Measurements from ENCODE around the gene PRSS53.
A peak's percentile ranks its signal among the peaks of the same experiment; 100 is the strongest.

Gene PRSS53

DNA sequence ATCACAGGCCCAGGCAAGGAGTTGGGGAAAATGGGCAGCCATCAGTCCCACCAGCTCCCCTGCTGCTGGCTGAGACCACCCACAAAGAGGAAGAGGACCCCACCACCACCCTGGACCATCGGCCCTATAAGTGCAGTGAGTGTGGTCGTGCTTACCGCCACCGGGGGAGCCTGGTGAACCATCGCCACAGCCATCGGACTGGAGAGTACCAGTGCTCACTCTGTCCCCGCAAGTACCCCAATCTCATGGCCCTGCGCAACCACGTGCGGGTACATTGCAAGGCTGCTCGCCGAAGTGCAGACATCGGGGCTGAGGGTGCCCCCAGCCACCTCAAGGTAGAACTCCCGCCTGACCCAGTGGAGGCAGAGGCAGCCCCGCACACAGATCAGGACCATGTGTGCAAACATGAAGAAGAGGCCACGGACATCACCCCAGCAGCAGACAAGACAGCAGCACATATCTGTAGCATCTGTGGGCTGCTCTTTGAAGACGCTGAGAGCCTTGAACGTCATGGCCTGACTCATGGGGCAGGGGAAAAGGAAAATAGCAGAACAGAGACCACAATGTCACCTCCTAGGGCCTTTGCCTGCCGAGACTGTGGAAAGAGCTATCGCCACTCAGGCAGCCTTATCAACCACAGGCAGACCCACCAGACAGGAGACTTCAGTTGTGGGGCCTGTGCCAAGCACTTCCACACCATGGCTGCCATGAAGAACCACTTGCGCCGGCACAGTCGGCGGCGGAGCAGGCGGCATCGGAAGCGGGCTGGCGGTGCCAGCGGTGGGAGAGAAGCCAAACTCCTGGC lies 10.9 kb downstream of the PRSS53 start:
- no peak for DNase-seq

DNA sequence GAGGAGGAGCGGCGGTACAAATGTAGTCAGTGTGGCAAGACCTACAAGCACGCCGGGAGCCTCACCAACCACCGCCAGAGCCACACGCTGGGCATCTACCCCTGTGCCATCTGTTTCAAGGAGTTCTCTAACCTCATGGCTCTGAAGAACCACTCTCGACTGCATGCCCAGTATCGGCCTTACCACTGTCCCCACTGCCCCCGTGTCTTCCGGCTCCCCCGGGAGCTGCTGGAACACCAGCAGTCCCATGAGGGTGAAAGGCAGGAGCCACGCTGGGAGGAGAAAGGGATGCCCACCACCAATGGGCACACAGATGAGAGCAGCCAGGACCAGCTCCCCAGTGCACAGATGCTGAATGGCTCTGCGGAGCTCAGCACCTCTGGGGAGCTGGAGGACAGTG lies 11.7 kb downstream of the PRSS53 start:
- DNase-seq: no peak

- no peak for DNase-seq
These were observed 12.4 kb downstream of the PRSS53 start for GRCh38 chr16:31076319-31076718.

GRCh38 chr16:31074814-31075183 lies 13.9 kb downstream of the PRSS53 start:
- DNase-seq: no peak

- peak; percentile 93 to 95 for DNase-seq
These were observed 14.6 kb downstream of the PRSS53 start, which contains the start of the genes ZNF646 and ZNF668 for GRCh38 chr16:31073970-31074813. Gene ZNF646, plus strand, starts transcription at chr16:31074422. Its CDS starts 1,903 bp downstream, at chr16:31076325. Gene ZNF668, minus strand, starts transcription at chr16:31074240. Its CDS starts 9,781 bp downstream, at chr16:31064459.

- DNase-seq: peak; percentile 42 to 58
These were observed 15.4 kb downstream of the PRSS53 start for GRCh38 chr16:31073142-31073969.

DNA sequence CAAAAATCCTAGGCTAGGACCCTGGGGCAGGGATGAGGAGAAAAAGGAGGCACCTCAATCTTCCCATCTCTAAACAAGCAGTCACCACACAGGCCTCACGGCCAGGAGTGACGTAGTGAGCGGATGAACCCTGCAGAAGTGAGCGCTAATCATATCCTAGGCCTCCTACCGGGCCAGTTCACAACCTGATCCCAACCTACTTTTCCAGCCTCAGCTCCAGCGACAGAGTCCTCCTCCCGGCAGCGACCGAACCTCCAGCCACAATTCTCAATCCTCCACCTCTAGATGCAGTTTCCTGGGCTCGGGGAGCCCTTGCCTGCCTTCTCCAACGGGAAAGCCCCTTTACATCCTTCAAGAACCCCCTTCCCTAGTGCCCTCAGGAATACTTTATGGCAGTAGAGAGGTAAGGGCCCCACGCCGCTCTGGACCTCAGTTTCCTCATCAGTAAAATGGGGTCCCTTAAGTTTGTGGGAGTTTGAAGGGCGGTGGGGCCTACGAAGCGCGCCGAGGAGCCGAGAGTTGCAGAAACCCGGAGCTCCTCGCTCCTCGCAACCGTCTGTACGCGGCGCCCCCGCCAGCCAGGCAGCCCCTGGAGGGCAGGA lies 16.1 kb downstream of the PRSS53 start:
- DNase-seq: peak; percentile 13 to 29

GRCh38 chr16:31071861-31072260 lies 16.9 kb downstream of the PRSS53 start:
- DNase-seq: no peak

DNA sequence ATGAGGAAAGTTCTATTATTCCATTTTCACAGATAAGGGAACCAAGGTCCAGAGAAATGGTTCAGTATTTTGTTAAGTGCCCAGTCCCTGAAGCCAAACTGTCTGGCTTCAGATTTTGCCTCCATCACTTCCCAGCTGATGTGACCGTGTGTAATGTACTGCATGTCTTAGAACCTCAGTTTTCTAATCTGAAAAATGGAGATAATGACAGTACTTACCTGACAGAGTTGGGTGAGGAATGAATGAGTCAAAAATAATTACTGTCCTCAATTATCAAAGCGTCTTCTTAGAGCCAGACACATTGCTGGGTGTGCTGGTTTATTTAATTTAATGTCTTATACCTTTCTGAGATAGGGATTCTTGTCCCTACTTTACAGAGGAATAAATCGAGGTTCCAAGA lies 21.4 kb downstream of the PRSS53 start:
- no peak for DNase-seq

DNA sequence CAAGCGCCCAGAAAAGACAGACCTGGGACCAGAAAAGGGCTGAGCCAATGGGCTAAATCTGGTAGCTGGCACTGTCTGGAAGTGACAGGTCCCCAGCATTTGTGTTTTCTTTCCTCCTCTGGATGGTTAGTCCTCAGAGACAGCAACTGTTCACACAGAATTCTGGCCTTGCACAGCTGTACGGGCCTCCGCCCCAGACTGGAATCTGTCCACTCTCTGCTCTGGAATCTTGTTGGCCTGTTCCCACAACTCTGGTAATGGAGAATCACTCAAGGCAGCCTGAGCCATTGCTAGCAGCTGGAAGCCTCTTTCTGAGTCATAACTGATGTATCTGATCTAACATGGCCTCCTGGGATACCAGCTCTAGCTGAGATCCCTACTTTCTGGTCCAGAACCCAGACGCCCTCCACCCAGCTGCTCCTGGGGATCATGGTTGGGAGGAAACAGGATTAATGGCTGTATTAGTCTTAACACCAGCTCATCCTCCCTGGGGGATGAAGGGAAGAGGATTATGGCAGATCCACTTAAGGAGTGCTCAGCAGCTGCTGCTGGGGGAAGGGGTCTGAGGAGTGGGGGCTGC lies 23.8 kb downstream of the PRSS53 start:
- no peak for DNase-seq

DNA sequence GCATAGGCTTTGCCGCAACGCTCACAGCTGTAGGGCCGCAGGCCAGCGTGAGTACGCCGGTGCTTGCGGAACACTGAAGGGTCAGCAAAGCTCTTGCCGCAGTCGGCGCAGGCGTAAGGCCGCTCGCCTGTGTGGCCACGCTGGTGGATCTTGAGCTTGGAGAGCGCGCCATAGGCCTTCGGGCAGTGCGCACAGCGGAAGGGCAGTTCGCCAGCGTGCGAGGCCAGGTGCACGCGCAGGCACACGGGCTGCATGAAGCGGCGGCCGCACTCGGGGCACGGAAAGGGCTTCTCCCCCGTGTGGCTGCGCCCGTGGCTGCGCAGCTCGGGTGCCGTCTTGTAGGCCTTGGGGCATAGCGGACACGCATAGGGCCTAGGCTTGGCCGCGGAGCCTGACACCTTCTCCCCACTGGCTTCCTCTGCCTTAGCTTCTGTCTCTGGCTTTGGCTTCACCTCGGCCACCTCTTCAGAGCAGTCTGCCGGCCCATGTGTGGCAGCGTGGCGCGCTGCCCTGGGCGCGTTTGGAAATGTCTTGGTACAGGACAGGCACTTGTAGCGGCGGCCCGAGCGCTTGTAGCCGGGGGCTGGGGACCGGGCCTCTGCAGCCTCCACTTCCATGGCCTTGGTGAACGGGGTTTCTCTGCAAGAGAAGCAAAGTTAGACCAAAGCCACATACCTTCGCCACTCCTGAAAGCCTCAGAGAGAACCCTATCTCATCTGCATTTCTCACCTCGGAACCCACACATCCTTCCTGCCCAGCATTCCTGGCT lies 24.7 kb downstream of the PRSS53 start:
- DNase-seq: peak in 1 of 2 experiments; percentile 3

DNA sequence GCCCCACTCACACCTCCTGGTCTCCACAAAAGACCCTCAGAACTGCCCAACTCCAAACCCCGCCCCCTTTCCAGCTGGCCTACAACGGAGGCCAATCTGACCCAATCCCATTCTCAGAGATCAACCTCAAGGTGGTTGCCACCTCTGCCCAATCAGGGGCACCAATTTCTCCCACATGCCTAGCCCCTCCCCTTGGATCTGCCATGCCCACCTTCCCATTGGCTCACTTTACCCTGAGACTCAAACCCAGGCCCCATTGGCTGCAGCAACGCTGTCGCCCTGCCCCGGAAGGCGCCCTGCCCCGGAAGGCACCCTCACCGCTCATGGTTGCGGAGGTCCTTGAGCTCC lies 25.3 kb downstream of the PRSS53 start:
- DNase-seq: no peak

- no peak for DNase-seq
These were observed 26.8 kb downstream of the PRSS53 start for GRCh38 chr16:31061813-31062440.

GRCh38 chr16:31061126-31061812 lies 27.5 kb downstream of the PRSS53 start:
- no peak for DNase-seq

DNA sequence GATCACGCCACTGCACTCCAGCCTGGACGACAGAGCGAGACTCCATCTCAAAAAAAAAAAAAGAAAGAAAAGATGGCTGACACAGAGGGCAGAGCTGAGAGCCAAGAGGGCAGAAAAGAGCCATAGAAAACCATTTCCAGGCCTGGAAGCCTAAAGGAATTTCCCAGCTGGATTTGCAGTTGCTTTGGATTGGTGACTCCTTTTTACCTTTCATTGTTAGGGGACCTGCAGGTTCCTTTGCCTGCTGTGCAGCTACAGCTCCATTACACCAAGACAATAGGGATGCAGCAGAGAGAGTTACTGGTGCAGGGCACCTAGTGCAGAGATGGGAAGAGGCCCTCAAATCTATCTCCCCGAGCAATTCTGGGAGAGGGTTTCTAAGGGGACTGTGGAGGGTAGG lies 33.1 kb downstream of the PRSS53 start:
- DNase-seq: no peak

DNA sequence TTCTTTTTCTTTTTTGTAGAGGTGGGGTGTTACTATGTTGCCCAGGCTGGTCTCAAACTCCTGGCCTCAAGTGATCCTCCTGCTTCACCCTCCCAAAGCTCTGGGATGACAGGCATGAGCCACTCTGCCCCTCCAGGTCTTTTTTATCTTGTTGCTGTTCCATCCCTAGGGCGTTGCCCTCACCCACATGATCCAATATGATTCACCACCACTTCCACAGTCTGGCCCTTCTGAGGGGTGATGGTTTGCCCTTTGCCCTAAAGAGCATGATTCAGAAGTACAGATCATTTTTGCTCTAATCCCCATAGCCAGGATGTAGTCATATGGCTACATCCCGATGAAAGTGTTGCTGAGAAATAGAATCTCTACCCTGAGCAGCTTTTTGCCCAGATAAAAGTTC lies 36.6 kb downstream of the PRSS53 start:
- DNase-seq: no peak

GRCh38 chr16:31050280-31051030 lies 38.3 kb downstream of the PRSS53 start:
- DNase-seq: no peak

- no peak for DNase-seq
These were observed 44.8 kb downstream of the PRSS53 start for GRCh38 chr16:31043898-31044481.

DNA sequence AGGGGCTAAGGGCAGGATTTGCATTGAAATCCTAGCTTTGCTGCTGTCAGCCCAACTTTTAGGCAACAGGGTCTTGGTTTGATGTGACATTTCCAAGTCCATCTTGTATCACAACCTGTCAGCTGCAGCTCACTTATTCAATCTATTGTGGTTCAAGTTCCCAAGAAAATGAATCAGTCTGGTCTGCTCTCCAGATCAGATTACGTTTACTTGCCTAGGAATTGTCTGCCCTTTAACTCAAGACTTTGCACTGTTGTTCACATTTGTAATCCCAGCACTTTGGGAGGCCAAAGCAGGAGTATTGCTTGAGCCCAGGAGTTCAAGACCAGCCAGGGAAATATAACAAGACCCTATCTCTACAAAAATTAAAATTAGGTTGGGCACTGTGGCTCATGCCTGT lies 45.4 kb downstream of the PRSS53 start:
- DNase-seq: no peak

All from Kasumi-1 (cell line).